ENCODE measurements around the gene MAL.

Gene MAL

DNA sequence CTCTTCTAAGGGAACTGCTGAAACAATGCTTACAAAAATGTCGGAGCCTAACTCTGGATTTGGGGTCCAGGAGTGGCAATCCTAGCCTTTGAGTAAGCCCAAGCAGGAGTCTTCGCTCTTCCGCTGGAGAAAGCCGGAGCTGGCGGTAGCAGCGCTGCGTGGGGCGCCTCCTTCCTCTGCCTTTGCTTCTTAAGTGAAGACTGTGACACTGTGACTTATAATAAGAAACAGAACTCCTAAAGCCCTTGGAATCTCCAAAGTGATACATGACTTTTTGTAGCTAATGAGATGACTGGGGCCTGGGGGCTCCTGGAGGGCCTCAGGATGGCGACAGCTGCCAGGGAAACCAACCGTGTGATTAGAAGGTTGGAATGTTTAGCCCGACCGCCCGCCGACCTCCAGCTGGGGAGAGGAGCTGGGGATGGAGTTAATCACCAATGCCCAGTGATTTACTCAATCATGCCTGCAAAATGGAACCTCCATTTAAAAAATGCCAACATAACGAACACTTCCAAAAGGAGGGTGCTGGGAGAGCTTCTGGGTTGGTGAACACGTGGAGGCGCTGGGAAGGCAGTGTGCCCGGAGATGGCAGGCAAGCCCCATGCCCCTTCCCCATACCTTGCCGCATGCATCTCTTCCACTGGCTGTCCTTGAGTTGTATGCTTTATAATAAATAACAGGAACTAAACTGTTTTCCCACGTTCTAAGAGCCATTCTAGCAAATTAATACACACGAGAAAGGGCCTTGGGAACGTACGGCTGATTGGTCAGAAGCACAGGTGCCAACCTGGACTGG, 29.0 kb upstream of the MAL start:
- no peak for DNase-seq

DNA sequence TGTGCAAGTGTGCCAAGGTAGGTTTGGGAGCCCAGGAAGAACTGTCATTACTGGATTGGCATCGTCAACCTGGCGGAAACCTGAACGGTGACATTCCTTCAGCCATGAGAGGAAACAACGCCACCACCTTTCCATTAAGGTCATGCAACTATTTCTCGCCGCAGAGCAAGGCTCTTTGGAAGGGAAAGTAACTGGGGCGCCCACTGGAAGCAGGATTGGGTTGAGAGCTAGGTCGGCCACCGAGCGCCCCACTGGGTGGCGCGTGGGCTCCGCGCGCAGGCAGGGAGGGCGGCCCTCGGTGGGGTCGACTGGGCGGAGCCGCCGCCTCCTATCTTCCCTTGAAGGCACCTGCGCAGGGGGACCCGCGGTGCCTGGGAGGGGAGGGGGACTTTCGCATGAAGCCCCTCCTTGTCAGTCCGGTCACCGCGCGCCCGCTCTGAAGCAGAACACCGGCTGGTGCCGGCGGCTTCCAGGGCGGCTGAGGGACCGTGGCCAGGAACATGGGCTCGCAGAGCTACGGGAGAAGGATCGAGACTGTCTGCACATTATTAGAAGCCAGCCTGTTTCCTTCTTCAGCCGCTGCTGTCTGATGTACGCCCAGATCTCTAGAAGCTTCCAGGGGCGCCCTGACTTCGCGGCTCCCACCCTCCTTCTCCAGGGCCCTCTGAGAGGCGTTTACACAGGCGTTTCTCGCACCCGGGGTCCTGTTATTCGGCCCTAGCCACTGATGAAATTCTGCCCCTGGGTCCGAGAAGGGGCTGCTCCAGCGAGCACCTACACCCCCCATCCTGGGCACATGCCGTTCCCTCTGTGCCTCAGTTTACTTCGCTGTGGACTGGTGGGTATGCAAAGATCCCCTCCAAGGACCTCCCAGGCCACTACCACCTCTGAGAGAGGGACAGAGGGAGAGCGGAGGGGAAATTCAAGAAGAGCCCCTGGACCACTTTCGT, 27.3 kb upstream of the MAL start:
- DNase-seq: no peak

DNA sequence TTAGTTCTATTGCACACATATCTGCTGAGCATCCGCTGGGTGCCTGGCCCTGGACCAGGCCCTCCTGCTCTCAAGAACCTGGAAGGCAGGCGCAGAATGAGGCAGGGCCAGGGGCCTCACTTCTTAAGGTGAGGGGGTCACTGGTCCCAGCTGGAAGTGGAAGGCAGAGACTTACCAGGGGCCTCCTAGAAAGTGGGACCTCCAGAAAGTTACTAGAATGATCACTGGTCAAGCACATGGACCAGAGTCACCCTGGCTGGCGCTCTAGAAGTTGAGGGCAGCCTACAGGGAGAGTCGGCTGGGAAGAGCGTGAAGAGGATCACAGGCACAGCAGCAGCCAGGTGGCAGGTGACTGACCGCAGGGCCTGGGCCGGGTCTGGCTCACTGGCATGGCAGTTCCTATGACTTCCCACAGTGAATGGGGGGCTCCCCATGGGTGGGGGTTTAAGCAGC, 26.1 kb upstream of the MAL start:
- DNase-seq: no peak

DNA sequence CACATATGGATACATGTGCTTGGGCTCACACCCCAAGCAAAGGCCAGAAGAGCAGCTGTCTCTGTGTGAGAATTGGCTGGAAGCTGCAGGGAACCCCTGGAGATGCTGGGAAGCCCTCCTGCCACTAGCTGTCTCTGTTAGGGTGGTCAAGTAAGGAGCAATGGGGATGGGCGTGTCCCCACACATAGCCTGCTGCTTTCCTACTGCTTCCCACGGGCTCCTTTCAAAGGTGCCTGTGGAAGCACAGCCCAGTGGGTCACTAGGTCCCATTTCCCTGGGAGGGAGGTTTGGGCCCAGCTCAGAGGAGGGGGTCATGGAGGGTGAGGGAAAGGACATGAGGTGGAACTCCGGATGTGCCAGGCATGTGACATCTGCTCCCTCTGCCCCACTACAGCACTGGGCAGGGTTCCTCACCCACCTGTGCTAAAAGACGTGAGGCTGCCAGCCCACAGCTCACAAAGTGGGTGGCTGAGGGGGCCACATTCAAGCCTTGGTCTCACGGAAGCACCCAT, 24.4 kb upstream of the MAL start:
- DNase-seq: no peak

DNA sequence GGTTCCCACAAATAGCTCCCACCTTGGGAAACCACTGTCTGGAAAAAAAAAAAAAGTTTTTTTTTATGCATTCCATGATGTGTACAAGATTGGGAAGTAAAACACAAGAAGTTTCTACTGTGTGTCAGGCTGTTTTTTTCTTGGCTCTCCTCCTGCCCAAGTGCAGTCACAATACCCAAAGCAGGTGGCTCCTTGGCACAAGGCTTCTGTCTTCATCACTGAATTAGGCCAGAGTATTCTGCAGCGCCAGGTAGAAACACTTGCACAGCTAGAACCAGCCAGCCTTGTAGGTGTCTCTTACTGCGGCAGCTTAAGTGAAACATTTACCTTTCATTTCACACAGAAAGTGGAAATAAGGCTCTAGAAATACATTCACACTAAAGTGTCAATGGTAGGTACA, 23.8 kb upstream of the MAL start:
- no peak for DNase-seq

DNA sequence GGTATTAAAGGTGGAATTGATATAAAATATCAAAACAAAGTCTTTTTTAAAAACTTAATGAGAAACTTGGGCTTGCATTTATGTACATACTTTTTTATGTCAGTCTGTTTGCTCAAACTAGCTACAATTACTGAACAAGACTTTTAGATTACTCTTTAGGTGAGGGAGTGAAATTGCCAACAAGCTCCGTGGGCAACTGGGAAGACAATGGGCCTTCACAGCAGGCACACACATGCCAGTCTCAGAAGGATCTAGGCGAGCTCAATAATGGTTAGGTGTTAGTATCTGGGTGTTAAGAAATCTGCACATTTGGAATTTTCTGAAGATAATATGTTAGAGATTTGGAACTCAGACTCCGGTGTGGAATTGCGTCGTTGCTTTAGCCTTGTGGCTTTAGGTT, 23.0 kb upstream of the MAL start:
- DNase-seq: no peak

DNA sequence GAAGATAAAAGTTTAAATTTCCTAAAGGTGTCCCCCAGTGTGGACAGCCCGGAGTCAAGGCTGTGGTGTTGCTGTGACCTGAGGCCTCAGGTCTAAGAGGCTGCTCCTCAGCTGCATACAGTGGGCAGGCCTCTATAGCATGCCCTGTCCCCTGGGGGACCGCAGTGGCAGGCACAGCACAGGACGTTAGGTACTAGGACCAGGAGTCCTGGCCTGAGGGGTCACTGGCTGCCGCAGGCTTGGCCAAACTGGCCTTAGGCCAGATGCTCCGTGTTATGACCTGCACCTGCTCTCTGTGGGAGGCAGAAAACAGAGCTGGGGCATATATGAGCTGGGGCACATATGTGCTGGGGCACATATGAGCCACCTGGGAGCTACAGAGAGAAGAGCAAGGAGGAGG, 21.2 kb upstream of the MAL start:
- no peak for DNase-seq

DNA sequence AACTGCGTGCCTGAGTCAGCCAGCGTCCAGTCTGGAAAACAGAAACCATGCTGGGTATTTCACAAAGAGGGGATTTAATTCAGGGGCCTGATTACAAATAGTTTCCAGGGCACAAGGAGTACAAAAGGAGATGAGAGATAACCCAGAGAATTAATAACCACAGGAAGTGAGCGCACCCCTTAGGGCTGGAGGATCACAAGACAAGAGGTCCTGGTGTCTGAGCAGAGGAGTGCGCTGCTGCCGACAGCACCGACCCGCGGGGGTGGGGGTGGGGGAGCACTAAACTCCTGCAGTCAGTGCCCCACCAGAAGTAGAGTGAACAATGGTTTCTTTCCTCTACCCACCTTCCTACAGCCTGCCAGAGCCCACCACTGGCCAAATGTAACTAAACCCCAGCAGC, 20.8 kb upstream of the MAL start:
- DNase-seq: no peak

DNA sequence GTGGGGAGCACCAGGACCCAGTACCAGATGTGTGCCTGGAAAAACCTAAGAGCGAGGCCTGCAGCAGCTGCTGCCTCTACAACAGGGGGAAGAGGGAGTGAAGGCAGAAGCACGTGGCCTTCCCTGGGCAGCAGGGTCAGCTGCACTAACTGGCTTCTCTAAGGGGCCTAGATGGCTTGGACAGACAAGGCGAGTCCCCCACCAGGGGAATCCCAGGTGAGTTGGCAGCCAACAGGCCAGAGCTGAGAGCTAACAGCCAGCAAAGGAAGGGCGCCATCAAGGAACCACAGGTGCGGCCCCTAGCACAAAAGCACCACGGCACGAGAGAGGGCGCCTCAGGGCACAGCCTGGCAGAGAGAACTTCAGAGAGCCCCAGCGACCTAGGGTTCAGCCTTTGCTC, 19.8 kb upstream of the MAL start:
- DNase-seq: no peak

DNA sequence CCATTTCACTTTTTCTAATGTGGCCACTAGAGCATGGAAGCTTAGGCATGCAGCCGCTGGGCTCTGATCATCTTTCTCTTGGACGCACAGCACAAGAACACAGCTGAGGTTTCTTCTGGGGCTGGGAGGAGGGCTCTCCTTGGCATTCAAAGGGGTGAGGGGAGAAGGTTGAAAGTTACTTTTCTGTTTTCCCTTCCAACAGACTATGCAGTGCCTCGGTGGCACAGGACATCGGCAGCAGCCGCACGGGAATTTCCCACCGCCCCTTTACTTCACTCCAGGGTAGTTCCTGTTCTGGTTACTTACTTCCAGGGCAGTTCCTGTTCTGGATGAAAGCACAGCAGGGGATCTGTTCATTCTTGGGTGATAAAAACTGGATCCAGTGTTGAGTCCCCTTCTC, 18.9 kb upstream of the MAL start:
- DNase-seq: no peak

DNA sequence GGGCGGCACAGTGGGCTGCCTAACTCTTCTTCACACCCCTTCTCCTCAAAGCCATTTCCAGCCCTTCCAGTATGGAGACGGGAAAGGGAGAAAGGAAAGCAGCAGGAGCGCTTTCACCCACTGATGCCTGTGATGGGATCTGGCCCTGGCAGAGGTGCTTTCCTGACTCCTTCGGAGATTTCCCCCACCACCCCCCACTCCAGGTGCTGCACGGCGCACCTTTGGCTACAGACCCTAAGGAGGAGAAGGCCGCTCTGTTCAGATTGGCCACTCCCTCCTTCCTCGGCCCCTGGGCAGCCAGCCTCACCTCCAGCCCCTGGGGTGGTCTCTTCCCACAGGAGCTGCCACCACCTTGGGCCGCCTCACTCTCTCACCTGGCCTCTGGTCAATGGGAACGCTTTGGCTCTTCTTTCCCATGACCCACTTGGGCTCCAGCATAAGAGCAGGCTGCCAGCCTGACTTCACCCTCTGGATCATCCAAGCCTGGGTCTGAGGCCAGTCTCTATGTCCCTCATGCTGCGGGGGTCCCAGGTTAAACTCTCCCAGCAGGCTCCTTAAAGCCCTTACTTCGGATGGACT, 18.4 kb upstream of the MAL start:
- no peak for DNase-seq

DNA sequence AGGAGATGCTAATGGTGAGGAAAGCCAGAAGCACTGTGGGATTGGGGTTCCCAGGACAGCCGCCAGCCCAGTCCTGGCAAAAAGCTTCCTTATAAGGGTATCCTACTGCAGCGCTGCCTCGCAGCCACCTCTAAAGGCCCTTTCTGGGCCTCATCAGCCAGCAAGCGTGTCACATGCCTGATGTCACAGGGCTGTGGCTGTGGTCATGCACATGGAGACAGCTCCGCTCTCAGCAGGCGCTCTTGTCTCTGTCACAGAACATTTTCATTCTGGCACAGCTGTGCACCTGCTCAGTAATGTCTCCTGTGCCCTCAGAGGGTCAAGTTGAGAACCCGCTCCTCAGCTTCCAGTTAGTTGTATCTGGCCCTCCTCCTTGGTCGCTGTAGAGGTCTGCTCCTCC, 17.7 kb upstream of the MAL start:
- no peak for DNase-seq

DNA sequence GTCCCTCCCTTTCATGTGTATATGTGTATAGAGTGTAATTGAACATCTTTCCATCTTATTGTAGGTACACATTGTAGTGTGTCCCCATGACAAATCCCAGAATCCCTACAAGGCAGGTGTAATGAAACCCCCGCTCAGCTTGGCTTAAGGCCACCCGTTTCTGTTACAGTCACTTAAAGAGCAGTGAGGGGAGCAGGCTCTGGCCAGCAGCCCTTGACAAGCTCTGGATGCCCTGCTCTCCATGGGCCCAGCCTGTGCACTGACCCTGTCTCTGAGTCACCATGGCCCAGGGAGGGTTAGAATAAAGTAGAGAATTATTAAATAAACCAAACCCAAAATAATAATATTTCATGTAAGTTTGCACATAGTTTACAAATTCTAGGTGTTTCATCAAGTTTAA, 17.2 kb upstream of the MAL start:
- DNase-seq: no peak

DNA sequence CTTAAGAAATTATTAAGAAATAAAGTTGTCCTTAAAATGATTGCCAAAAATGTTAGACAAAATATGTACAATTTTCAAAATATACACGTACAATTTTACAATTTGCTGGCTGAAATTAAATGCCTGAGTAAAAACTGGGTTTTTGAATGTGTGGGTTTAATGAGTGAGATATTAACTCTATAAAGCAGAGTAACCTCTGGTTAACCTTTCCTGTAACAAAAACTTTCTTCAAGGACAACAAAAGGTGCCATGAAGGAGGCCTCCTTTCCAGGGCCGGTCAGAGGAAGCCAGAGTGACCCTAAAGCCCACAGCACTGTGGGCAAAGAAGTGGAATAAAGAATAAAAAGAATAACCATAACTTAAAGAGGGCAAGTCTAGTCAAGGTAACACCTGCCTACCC, 16.5 kb upstream of the MAL start:
- no peak for DNase-seq

DNA sequence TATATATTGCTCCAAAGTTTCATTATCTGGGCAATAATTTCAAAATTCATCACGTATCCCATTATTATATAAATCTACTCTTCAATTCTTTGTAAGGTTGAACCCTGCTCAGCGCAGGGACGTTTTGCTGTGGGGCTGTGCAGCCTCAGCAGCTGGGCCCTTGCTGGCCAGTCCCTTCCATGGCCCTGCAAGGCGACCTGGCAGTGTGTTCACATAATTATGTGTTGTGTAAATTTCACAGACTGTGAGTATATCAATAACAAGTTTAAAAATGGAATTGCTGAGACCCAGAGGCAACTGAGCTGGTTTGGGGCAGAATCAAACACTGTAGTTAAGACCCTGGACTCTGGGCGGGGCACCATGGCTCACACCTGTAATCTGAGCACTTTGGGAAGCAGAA, 16.1 kb upstream of the MAL start:
- no peak for DNase-seq

DNA sequence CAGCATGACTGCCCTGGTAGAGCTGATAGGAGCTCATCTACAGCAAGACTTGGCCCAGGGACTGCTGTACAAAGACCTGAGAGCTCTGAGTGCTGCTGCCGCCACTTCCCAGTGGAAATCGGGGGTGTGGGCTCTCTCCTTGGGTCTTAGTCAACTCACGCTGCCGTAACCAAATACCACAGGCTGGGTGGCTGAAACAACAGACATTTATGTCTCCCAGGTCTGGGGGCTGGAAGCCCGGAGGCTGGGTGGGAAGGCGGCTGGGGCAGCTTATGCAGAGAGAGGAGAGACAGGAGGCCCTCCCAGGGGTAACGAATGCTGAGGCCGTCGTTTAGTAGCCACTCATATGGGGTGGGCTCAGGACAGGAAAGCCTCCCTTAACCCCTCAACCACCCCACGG, 15.4 kb upstream of the MAL start:
- no peak for DNase-seq

DNA sequence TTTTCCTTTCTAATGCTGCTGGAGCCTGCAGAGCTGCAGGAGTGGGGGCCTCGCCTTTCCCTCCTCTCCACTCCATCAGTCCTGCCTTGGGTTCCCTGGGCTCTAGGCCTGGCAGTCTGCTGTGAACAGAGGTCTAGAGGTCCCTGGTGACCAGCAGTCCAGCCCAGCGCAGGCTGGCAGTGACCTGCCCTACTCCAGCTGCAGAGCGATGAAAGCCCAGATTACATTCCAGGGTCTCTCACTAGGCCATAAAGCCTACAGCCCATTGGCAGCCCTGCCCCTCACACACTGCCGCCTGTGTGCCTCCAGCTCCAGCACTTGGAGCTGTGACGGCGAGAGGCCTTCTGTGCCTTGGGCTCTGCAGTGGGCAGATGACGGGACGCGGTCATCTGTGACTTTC, 14.8 kb upstream of the MAL start:
- DNase-seq: no peak

DNA sequence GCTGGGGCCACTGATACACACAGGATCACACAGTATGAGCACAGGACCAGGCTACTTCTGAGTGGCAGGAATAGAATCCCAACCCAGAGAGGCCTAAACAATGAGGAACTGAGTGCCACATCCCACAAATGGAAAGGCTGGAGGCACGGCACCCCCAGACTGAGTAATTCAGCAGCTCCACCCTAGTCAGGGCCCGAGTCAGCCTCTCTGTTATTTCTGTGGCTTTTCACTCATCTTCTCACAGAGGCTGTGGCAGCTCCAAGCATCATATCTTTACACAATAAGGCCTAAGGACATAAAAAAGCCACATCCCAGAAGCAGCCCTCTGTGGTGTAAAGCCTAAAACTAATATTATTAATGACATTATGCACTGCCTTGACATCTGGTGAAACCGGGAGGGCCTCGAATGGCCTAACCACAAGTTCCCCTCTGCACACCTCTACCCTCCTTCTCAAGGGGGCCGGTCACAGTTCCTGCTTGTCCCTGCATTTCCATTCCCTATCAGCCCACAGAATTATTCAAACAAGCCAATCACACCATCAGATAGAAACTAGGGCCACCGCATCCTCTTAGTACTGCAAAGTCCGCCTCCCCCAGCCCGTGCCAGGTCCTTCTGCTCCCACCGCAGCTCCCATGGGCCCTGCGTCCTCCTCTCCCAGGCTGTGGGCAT, 12.5 kb upstream of the MAL start:
- DNase-seq: peak; percentile 22

DNA sequence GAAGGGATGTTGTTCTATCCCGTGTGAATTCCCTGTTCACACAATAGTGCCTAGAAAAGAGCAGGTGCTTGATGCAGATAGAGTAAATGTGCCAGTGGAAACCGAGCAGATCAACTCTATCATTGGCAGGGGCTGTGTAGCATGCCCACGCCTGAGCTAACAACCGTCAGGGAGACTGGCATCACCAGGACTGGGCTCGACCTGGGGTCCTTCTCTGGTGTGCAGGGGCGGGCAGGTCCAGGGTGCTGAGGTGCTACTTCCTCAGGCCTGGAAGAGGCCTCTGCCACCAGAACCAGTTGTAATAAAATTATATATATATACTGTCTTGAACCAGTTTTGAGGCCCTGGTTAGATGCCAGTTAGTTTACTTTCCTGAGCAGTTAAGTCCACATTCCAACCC, 11.8 kb upstream of the MAL start:
- no peak for DNase-seq

DNA sequence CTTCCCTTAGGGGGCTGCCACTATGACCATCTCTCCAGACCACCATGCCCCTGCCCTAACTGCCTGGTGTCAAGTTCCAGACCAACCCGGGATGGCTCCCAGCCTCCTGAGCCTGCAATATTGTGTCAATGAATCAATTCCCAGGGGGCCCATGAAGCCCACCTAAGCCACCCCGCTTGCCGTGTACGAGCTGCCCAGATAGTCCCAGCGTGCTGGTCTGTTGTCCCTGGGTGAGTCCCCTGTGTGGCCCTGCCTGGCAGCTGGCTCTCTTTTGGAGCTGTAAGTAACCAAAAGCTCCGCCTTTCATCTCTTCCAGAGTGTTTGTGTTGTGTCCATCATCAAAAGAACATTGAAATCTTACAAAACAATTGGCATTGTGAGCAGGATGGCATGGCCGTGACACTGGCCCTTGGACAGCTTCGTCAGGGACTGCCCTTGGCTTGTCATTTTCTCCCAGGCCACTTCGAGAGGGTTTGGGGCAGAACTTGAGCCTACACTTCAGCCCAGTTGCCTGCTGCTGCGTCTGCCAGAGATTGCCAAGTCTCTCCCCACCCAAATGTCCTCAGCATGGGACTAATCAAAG, 11.3 kb upstream of the MAL start:
- no peak for DNase-seq

DNA sequence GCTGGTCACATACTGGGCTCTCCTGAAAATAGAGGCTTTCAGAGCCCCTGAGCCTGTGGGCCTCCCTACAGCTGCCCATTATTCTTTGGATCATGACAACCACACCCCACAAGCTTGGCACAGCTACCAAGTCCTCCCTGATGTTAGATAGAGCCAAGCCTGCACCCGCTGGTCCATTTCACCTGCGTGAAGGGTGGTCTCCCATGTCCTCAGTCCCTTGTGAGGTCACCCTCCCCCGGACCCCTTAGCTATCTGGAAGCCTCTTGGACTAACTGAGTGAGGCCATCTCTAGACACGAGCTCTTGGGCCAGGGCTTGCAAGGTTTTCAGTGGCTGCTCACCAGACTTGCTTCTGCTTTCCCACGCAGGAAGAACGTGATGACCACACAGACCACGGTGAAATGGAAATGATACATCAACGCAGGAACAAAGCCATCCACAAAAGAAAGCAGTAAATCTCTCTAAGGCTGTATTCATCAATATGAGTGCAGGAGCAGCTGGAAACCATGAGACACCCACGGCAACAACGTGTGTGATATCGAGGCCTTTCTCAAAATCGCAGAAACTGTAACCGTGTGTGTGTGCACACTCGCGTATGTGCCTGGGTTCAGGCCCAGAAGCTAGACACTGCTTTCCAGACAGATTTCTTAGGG, 10.1 kb upstream of the MAL start:
- no peak for DNase-seq

DNA sequence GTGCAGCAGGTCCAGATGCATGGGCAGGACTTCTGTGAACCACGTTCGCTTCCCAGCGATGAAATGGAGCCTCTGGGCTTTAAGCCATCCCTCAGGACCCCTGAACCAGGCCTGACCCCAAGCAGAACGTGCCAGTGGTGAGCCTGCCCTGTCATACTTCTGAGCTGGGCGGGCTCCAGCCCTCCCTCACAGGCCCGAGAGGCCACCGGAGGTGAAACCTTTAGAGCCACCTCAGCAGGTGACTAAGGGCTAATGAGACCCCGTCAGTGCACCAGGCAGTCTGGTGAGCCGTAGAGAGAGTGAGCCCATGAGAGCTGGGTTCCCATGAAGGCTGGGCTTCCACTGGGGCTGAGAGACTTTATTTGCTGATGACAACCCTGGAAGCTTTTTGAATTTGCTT, 8.9 kb upstream of the MAL start:
- DNase-seq: no peak
